Measurements from ENCODE around the gene SORBS1. TPM values are rescaled to one million over a fixed set of nuclear protein-coding genes. Genes with fewer than 3 reads are reported as not detected.

Gene SORBS1
- total RNA-seq, 4 donors from 2014 or later = 120 to 1,051 (median 449) TPM

DNA sequence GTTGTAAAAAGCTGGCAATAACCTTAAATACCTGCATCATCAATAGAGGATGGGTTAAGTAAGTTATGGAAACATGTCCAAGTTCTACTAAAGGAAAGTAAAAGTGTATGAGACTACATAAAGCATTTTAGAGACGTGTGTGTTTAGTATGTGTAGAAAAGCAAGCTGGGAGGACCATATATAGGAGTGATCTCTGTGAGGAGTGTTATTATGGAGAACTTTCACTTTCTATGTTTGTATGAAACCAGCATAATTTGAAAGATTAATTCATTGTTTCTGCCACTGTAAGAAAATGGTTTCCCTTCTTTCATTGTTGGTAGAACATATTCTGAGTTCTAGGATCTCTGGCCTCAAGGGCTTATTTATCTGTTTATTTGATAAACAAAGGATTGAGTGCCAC is 251.2 kb downstream of the SORBS1 start:
- ATAC-seq (ENCODE audit: low FRiP score) (no peak), DNase-seq (ENCODE audit: low spot score) (no peak)
- TF ChIP-seq, protein P1, sequence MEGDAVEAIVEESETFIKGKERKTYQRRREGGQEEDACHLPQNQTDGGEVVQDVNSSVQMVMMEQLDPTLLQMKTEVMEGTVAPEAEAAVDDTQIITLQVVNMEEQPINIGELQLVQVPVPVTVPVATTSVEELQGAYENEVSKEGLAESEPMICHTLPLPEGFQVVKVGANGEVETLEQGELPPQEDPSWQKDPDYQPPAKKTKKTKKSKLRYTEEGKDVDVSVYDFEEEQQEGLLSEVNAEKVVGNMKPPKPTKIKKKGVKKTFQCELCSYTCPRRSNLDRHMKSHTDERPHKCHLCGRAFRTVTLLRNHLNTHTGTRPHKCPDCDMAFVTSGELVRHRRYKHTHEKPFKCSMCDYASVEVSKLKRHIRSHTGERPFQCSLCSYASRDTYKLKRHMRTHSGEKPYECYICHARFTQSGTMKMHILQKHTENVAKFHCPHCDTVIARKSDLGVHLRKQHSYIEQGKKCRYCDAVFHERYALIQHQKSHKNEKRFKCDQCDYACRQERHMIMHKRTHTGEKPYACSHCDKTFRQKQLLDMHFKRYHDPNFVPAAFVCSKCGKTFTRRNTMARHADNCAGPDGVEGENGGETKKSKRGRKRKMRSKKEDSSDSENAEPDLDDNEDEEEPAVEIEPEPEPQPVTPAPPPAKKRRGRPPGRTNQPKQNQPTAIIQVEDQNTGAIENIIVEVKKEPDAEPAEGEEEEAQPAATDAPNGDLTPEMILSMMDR (IDR thresholded peaks at IDR 0.05) = no peak

DNA sequence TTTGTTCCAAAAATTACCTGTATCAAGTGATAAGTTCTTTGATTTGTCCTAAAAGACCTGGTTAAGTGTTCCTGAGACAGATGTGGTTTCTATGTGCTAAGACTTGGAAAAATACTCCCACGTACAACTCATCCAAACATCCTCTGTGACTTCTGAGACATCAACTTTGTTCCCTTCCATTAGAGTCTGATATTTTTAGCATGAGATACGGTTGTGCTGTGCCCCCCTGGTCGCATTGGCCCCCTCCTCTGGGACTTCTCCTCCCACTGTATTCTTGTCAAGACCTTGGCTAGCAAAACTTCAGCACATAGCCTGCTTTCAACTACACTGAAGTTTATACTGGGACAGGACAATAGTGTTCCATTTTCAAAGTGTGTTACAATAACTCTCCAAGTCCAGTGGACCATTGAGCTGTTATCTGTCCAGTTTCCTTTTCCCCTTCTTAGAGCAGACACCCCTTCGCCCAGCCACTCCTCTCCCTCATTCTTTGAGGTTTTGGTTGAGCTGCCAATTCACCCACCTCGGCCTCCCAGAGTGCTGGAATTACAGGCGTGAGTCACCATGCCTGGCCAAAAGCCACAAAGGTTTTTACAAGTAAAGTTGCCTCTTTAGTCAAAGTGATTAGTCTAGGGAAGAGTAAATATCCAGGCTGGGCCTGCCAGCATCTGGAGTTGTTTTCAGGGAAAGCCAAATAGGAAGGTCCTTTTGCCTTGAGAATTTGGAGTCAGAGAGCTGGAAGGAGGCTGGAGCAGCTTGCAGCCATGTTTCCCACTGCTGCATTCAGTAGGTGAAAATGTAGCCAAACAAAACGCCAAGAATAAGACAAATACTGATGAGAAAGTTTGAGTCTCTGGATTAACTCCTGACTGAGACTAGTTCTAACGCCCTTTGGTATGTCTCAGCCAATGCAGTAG is 252.5 kb downstream of the SORBS1 start:
- TF ChIP-seq, protein P1 (IDR thresholded peaks at IDR 0.05) = no peak
- peak; percentile 80 for DNase-seq (ENCODE audit: low spot score)

DNA sequence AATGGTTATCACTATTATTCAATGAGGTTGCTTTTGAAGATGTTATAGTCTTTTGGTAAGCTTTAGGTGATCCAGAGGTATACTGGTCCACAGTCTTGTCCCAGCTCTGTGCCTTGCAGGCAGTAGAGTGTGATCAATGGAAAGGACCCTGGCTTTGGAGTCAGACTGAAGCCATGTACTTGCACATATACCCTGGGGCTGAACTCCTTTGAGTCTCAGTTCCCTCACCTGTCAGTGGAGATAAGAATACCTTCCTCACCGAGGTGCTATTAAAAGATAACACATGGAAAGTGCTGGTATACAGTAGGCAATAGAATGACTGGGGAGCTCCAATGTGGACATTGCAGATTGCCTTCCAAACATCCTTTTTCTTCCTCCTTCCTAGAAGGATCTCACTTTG is 254.3 kb downstream of the SORBS1 start:
- no peak for DNase-seq (ENCODE audit: low spot score)
- no peak for ATAC-seq (ENCODE audit: low FRiP score)
- TF ChIP-seq, protein P1 (IDR thresholded peaks at IDR 0.05) = no peak

More for the DNA sequence above, 252.5 kb downstream of the SORBS1 start:
- peak; percentile 82 for ATAC-seq (ENCODE audit: low FRiP score)

DNA sequence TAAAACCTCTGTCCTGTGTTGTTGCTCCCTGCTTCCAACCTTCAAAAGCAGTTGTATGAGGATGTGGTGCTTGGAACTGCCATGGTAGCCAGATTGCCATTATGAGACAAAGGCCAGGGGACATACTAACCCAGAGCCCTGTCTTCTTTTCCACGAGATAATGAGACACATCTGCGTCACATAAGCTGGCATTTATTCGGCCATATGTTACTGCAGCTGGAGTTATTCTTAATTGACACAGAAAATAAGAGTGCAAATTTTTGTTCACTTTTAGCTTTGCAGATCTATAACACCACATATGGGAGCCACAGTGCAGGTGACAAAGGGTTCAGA is 254.9 kb downstream of the SORBS1 start:
- TF ChIP-seq, protein P1 (IDR thresholded peaks at IDR 0.05) = no peak
- ATAC-seq (ENCODE audit: low FRiP score) (no peak), DNase-seq (ENCODE audit: low spot score) (no peak)

DNA sequence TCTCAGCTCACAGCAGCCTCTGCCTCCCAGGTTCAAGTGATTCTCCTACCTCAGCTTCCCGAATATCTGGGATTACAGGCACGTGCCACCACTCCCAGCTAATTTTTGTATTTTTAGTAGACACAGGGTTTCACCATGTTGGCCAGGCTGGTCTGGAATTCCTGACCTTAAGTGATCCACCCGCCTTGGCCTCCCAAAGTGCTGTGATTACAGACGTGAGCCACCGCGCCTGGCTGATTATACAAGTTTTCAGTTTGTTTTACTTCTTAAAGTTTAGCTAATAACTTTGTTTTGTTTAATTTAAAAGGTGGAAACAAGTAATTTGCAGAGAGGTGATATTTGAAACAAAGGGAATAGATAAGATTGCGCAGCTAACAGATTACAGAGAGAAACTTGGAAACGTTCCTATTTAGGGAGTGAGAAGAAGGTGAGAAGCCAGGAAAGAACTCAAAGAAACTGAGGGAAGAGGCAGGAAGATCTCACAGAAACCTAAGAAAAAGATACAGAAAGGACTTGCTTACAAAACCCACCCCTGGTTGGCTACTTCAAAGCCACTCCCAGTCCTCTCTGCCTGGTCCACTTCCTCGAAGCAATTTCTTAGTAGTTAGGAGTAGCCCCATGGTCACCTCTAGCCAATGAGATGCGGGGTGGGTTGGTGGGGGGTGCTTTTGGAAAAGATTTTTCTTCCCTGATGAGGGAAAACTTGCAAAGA is 255.4 kb downstream of the SORBS1 start:
- no peak for ATAC-seq (ENCODE audit: low FRiP score)
- TF ChIP-seq, protein P1 (IDR thresholded peaks at IDR 0.05) = no peak
- DNase-seq (ENCODE audit: low spot score) = no peak

DNA sequence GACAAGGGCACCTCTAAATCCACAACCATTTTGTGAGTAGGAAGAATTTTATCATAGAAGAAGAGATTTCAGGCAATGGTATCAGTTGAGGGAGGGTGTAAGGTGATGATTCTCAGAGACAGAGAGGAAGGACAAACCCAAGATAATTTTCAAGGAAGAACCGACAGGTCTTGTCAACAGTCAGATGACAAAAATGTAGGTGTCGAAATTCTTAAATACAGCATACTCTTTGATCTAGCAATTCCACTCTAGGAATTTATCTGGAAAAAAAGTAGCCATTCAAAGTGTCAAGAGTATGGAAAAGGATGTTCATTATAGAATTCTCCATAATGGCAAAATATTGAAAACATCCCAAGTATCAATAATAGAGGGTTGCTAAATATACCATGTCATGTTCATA is 256.2 kb downstream of the SORBS1 start:
- DNase-seq (ENCODE audit: low spot score) = no peak

More for the DNA sequence above, 256.2 kb downstream of the SORBS1 start:
- TF ChIP-seq, protein P1 (IDR thresholded peaks at IDR 0.05) = no peak
- ATAC-seq (ENCODE audit: low FRiP score) = no peak

Data from omental fat pad (tissue), 4 donors.